T-helper 2 cell treated with Interferon-gamma antibody and Interleukin-4, amounts not matched to agents 5 μg/mL and 100 μg/mL, for 36 hours (primary cell): ENCODE results near the gene EI24.

Experiments used
- DNase-seq: peaks from one replicate; pipeline ENCODE4 v3.0.0; 2021; ENCODE audit warnings: low spot score
- H3K27ac Mint-ChIP-seq: one replicate; pipeline ENCODE4 v1.8.0; 2021; ENCODE audit warnings: mild to moderate bottlenecking, mixed read lengths
- H3K27me3 Mint-ChIP-seq: one replicate; pipeline ENCODE4 v1.8.0; 2021; ENCODE audit warnings: low read depth, mixed read lengths
- H3K36me3 Mint-ChIP-seq: one replicate; pipeline ENCODE4 v1.8.0; 2021; ENCODE audit warnings: low read depth, mixed read lengths
- H3K4me1 Mint-ChIP-seq: one replicate; pipeline ENCODE4 v1.8.0; 2021; ENCODE audit warnings: low read depth, mixed read lengths
- H3K4me3 Mint-ChIP-seq: one replicate; pipeline ENCODE4 v1.8.0; 2022; ENCODE audit warnings: mild to moderate bottlenecking, moderate library complexity, mixed read lengths
- H3K9me3 Mint-ChIP-seq: one replicate; pipeline ENCODE4 v1.8.0; 2021; ENCODE audit warnings: mixed read lengths

Gene EI24

DNA sequence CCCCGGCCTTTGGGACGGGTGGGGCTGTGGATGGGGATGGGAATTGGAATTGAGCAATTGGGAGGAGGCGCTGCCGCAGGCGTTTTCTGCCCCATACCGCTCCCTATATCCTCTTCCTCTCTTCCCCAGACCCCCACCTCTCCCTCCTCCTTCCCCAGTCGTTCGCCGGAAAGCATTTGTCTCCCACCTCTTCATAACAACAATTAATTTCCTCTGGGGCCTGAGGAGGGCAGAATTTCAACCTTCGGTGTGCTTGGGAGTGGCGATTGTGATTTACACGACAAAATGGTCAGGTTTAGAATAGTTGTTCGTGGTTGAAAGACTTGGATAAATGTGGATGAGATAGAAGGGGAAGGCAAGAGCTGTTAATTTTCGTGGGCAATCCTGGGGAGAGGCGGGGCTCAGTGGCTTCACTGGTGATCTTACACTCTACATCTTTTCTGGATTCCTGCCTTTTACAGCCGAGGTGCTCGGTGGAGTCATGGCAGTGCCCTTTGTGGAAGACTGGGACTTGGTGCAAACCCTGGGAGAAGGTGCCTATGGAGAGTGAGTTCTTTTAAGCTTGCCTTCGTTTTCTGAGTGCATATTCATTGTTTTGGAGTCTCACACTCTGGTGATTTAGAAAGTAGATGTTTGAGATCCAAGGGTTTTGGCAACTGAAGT is 57.1 kb downstream of the EI24 start:
- no peaks in the 10 kb centered on the region for H3K27me3 Mint-ChIP-seq
- H3K9me3 Mint-ChIP-seq = no peaks in the 10 kb centered on the region
- peak overlapping the region; percentile 98 for H3K27ac Mint-ChIP-seq
- peak overlapping the region; percentile 92 for H3K4me3 Mint-ChIP-seq
- H3K4me1 Mint-ChIP-seq = peaks cover 20% of the 10 kb centered on the region
- peaks cover 36% of the 10 kb centered on the region for H3K36me3 Mint-ChIP-seq
- peak; percentile 9 for DNase-seq

DNA sequence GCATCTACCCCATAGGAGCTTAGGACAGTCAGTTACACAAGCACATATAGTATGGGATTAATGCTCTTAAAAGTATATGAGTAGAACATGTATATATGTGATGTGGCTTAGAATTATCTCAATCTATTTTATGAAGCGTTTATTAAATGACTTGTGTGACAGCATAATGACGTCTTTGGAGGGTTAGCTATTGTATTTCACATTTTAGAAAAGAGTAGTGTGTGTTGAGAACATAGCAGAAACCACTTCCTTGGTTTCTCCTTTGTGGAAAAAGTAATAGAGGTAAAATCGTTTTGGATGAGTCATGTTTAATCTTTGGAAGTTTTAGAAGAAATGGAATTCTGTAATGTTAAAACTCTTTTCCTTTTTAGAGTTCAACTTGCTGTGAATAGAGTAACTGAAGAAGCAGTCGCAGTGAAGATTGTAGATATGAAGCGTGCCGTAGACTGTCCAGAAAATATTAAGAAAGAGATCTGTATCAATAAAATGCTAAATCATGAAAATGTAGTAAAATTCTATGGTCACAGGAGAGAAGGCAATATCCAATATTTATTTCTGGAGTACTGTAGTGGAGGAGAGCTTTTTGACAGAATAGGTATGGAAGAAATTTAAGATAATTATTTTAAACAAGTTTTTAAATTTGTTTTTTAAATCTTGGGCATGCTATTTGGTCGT is 58.1 kb downstream of the EI24 start:
- Mint-ChIP-seq H3K4me3 (peak overlapping the region; percentile 92), H3K27ac (peak overlapping the region; percentile 58), H3K4me1 (peaks cover 22% of the 10 kb centered on the region), H3K9me3 (no peaks in the 10 kb centered on the region), H3K27me3 (no peaks in the 10 kb centered on the region), H3K36me3 (peaks cover 35% of the 10 kb centered on the region)
- no peak for DNase-seq
